Measurements from ENCODE around the gene MOB3A. TPM values are rescaled to one million over a fixed set of nuclear protein-coding genes. Genes with fewer than 3 reads are reported as not detected.

MOB3A gene
- total and polyA plus RNA-seq, 2 of the 13 experiments (the other 11 are each of a cell fraction or from before 2014, with no cell fraction given), result 3.5 to 17.8 TPM

- Histone ChIP-seq H3K36me3 (replicated peaks in 1 of 2; ENCODE audit: control insufficient read depth in 1 of 2, insufficient read depth in 2 of 2, low read length in 2 of 2) (peaks cover 6 to 7% of the 10 kb centered on the region in 2 experiments; a peak in 3 of 5 replicates), H2AFZ (ENCODE audit: low read length) (no peak overlapping the region), H3K4me2 (ENCODE audit: low read depth, low read length) (no peak overlapping the region), H3K79me2 (ENCODE audit: insufficient read depth, low read length) (no peaks in the 10 kb centered on the region), H3K9me3 (ENCODE audit: low read length) (no peaks in the 10 kb centered on the region), H3K27me3 (ENCODE audit: control insufficient read depth in 1 of 2, insufficient read depth in 2 of 2, low read length in 2 of 2) (no peaks in the 10 kb centered on the region), H3K4me3 (replicated peaks in 1 of 3; ENCODE audit: insufficient read depth in 1 of 3, low read depth in 2 of 3, low read length in 3 of 3) (no peak overlapping the region), H3K27ac (ENCODE audit: extremely low read length, insufficient read depth, low read length) (no peak overlapping the region), H3K4me1 (ENCODE audit: insufficient read depth, low read length) (peaks cover 26% of the 10 kb centered on the region), H4K20me1 (ENCODE audit: insufficient read depth, low read length) (no peaks in the 10 kb centered on the region), H3K9ac (ENCODE audit: insufficient read depth, low read depth, low read length) (no peak overlapping the region)
- TF ChIP-seq SYNCRIP (IDR thresholded peaks at IDR 0.05; ENCODE audit: insufficient read depth, low read depth, low read length), result no peak
- TF ChIP-seq YY1 (IDR thresholded peaks at IDR 0.05; ENCODE audit: insufficient read depth, insufficient replicate concordance, low read depth, low read length), result no peak
- TF ChIP-seq, protein P1, sequence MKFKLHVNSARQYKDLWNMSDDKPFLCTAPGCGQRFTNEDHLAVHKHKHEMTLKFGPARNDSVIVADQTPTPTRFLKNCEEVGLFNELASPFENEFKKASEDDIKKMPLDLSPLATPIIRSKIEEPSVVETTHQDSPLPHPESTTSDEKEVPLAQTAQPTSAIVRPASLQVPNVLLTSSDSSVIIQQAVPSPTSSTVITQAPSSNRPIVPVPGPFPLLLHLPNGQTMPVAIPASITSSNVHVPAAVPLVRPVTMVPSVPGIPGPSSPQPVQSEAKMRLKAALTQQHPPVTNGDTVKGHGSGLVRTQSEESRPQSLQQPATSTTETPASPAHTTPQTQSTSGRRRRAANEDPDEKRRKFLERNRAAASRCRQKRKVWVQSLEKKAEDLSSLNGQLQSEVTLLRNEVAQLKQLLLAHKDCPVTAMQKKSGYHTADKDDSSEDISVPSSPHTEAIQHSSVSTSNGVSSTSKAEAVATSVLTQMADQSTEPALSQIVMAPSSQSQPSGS (CRISPR knock-in tag; IDR thresholded peaks at IDR 0.05), result no peak
- TF ChIP-seq, protein P2, sequence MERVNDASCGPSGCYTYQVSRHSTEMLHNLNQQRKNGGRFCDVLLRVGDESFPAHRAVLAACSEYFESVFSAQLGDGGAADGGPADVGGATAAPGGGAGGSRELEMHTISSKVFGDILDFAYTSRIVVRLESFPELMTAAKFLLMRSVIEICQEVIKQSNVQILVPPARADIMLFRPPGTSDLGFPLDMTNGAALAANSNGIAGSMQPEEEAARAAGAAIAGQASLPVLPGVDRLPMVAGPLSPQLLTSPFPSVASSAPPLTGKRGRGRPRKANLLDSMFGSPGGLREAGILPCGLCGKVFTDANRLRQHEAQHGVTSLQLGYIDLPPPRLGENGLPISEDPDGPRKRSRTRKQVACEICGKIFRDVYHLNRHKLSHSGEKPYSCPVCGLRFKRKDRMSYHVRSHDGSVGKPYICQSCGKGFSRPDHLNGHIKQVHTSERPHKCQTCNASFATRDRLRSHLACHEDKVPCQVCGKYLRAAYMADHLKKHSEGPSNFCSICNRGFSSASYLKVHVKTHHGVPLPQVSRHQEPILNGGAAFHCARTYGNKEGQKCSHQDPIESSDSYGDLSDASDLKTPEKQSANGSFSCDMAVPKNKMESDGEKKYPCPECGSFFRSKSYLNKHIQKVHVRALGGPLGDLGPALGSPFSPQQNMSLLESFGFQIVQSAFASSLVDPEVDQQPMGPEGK (CRISPR knock-in tag; IDR thresholded peaks at IDR 0.05), result no peak
- TF ChIP-seq ZNF704 (CRISPR knock-in tag; IDR thresholded peaks at IDR 0.05; ENCODE audit: borderline replicate concordance), result no peak
- ChIA-PET POLR2A (no interaction called here), CTCF (ENCODE audit: low intra/inter-chr PET ratio, low total read pairs) (no interaction called here)
- DNase-seq (ENCODE audit: low spot score) (no peak), FAIRE-seq (no peak), ATAC-seq (no peak)
- intact Hi-C loops (cut with micrococcal nuclease; ENCODE audit: unreplicated experiment) (no loop called here), in situ Hi-C loops (cut with HindIII; ENCODE audit: extremely low pct_ligation_motif_present, low pct_unique_long_range_greater_than_20kb) (no loop called here)
- 92% methylated on average over 16 of the region's 30 CpGs for WGBS (ENCODE audit: low lambda C conversion rate)
- no TSS peak for BruUV-seq (replicated peaks)
These were observed 14.0 kb downstream of the MOB3A start for GRCh38 chr19:2081873-2082810.

Data from HepG2 (cell line).